Skeletal muscle satellite cell (primary cell): ENCODE data around the gene SCGB1D1. TPM values are rescaled to one million over a fixed set of nuclear protein-coding genes. Genes with fewer than 3 reads are reported as not detected.

ENCODE experiments used
- H3K27me3 ChIP-seq: 2 replicates; pipeline ENCODE4 v1.7.0; 2013; ENCODE audit warnings: low read length; ENCODE audit not compliant: control insufficient read depth, insufficient read depth
- H3K36me3 ChIP-seq: 2 replicates; pipeline ENCODE4 v1.7.0; 2013; ENCODE audit warnings: mild to moderate bottlenecking, control low read depth, low read length; ENCODE audit not compliant: insufficient read depth
- H3K4me1 ChIP-seq: 2 replicates; pipeline ENCODE4 v1.7.0; 2013; ENCODE audit warnings: low read length; ENCODE audit not compliant: control insufficient read depth, insufficient read depth
- H3K4me2 ChIP-seq: 2 replicates; pipeline ENCODE4 v1.7.0; 2013; ENCODE audit warnings: mild to moderate bottlenecking, low read length
- H3K4me3 ChIP-seq: 2 replicates; pipeline ENCODE4 v1.7.0; 2013; ENCODE audit warnings: low read length
- H3K9ac ChIP-seq: 2 replicates; pipeline ENCODE4 v1.7.0; 2013; ENCODE audit warnings: mild to moderate bottlenecking, low read depth, low read length, moderate library complexity
- H3K9me3 ChIP-seq: replicated peaks from 2 replicates; pipeline ENCODE4 v1.7.0; 2013; ENCODE audit warnings: mild to moderate bottlenecking, control low read depth, low read length
- total RNA-seq: library from RNA; depleted of rRNA; stranded (reverse); fragments of >200 nt; gene quantifications from 2 replicates; pipeline ENCODE4 v1.2.3, GENCODE V29; 2012; rRNA removed

Gene SCGB1D1, protein sequence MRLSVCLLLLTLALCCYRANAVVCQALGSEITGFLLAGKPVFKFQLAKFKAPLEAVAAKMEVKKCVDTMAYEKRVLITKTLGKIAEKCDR
- not detected in 2 replicates for total RNA-seq

GRCh38 chr11:62190011-62190410, at the start of gene SCGB1D1:
SCGB1D1 (plus strand) TSS chr11:62190216; CDS start chr11:62190285, 69 bp downstream.
- Histone ChIP-seq H3K9ac (no peak within 1 kb of the TSS), H3K27me3 (peaks cover 50% of the 10 kb centered on the region), H3K4me3 (no peak within 1 kb of the TSS), H3K4me2 (no peak within 1 kb of the TSS), H3K9me3 (no peaks in the 10 kb centered on the region), H3K4me1 (no peaks in the 10 kb centered on the region), H3K36me3 (no peaks in the 10 kb centered on the region)

DNA sequence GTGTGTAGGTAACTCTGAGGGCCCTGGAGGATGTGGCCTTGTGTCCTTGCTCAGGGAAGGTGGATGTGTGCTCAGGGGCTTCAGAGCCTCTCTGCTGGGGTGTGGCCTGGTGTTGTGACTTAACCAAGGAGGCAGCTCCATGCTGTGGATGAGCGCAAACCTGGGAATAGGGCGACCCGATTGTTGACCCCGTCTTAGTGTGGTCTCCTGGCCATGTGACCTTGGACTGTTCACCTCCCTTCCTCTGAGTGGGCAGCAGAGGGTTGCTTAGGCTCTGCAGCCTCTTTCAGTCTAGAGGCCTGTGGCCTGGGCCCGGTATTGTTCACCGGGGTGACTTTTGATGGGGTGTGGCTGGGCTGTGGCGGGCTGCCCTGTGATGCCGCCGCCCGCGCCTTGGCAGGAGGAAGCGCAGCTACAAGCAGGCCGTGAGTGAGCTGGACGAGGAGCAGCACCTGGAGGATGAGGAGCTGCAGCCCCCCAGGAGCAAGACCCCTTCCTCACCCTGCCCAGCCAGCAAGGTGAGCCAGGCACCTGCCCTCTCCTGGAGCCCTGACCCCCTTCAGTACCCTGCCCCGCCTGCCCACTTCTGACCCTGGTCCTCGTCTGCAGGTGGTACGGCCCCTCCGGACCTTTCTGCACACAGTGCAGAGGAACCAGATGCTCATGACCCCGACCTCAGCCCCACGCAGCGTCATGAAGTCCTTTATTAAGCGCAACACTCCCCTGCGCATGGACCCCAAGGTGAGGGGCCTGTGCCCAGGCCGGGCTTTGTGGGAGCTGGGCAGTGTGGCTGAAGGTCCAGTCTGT, 49.5 kb upstream of the SCGB1D1 start:
- peaks cover 64% of the 10 kb centered on the region for H3K36me3 ChIP-seq
- no peak overlapping the region for H3K4me2 ChIP-seq
- H3K4me1 ChIP-seq = no peaks in the 10 kb centered on the region
- no peak overlapping the region for H3K4me3 ChIP-seq
- H3K9me3 ChIP-seq = no peaks in the 10 kb centered on the region
- H3K9ac ChIP-seq = no peak overlapping the region
- H3K27me3 ChIP-seq = no peaks in the 10 kb centered on the region

DNA sequence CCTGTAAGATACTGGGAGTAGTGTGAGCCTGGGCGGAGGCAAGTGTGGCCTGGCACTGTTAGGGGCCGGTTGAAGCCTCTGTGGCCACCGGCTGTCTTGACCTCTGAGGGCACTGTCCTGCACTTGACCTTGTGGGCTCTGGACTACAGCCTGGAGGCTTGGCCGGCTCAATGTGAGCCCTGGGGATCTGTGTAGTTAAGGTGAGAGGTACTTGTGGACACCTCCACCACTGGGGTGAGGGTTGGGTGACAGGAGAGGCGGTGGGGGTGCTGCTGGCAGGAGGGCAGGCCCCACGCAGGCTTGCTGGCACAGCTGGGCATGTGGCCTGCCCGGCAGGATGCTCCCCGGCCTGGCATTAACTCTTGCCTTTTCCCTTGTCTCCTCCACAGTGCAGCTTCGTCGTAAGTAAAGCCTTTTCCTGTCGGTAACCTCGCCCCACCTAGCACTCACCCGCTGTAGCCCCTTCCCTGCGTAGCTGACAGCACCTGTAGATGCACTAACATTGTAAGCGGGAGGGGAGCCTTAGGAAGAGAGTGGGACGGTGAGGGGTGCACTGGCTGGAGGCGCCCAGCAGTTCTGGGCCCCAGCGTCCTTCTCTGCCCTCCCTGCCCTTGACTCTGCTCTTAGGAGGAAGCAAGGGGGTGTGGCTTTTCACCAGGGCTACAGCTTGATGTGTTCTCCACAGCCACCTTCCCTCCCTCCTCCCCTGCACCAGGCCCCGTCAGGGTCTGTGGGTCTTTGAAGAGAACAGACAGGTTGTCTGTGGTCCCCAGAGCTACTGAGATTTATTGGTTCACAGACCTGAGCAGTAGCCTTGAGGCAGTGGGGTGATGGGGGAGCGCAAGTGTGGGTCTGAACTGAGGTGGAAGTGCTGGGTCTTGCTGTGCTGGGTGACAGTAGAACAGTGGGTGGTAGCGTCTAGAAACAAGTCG, 48.6 kb upstream of the SCGB1D1 start:
- peaks cover 68% of the 10 kb centered on the region for H3K36me3 ChIP-seq
- no peaks in the 10 kb centered on the region for H3K27me3 ChIP-seq
- H3K4me2 ChIP-seq = no peak overlapping the region
- H3K4me3 ChIP-seq = no peak overlapping the region
- no peak overlapping the region for H3K9ac ChIP-seq
- no peaks in the 10 kb centered on the region for H3K4me1 ChIP-seq
- no peaks in the 10 kb centered on the region for H3K9me3 ChIP-seq

GRCh38 chr11:62142043-62142375, 48.0 kb upstream of the SCGB1D1 start:
- Histone ChIP-seq H3K9me3 (no peaks in the 10 kb centered on the region), H3K36me3 (peaks cover 68% of the 10 kb centered on the region), H3K4me3 (no peak overlapping the region), H3K27me3 (no peaks in the 10 kb centered on the region), H3K4me1 (no peaks in the 10 kb centered on the region), H3K4me2 (no peak overlapping the region), H3K9ac (no peak overlapping the region)

DNA sequence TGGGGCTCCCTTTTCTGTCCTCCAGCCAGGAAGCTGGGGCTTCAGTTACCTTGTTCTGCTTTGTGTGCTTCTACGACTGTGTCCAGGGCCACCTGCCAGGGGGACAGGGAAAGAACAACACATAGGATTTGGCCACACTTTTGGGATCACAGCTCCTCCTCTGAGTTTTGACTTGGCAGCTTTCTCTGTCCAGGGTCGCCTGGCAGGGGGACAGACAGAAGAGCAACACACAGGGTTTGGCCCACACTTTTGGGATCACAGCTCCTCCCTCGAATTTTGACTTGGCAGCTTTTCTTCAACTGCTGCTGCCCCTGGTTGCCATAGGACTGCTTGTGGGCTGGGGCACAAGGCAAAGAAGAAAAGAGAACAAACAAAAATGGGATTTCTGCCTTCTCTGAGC, 47.1 kb upstream of the SCGB1D1 start:
- no peak overlapping the region for H3K4me3 ChIP-seq
- H3K36me3 ChIP-seq = peaks cover 76% of the 10 kb centered on the region
- H3K4me2 ChIP-seq = no peak overlapping the region
- H3K9me3 ChIP-seq = no peaks in the 10 kb centered on the region
- no peaks in the 10 kb centered on the region for H3K4me1 ChIP-seq
- H3K9ac ChIP-seq = no peak overlapping the region
- H3K27me3 ChIP-seq = no peaks in the 10 kb centered on the region

- Histone ChIP-seq H3K4me2 (no peak overlapping the region), H3K27me3 (no peaks in the 10 kb centered on the region), H3K4me3 (no peak overlapping the region), H3K36me3 (peaks cover 70% of the 10 kb centered on the region), H3K9me3 (no peaks in the 10 kb centered on the region), H3K4me1 (no peaks in the 10 kb centered on the region), H3K9ac (no peak overlapping the region)
Measured at GRCh38 chr11:62143727-62144126, 46.3 kb upstream of the SCGB1D1 start.

DNA sequence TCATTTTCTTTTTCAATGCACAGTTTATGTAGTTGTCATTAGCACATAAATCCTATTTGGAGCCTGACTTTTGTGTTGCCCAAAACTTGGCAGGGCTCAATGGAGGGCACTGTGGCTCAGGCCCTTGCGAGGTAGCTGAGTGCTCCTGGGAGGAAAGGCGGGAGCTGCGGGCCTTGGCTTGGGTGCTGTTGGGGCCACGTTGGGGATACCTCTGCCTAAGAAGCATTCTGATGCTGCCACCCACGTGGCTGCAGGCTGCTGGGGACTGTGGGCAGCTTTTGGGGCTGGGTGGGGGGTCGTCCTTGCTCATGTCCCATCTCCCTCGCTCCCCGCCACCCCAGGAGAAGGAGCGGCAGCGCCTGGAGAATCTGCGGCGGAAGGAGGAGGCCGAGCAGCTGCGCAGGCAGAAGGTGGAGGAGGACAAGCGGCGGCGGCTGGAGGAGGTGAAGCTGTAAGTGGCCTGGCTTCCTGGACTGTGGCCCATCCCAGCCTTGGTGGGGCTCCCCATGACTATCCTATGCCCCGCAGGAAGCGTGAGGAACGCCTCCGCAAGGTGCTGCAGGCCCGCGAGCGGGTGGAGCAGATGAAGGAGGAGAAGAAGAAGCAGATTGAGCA, 45.3 kb upstream of the SCGB1D1 start:
- Histone ChIP-seq H3K36me3 (peaks cover 69% of the 10 kb centered on the region), H3K9ac (no peak overlapping the region), H3K4me1 (no peaks in the 10 kb centered on the region), H3K9me3 (no peaks in the 10 kb centered on the region), H3K4me3 (no peak overlapping the region), H3K27me3 (no peaks in the 10 kb centered on the region), H3K4me2 (no peak overlapping the region)

DNA sequence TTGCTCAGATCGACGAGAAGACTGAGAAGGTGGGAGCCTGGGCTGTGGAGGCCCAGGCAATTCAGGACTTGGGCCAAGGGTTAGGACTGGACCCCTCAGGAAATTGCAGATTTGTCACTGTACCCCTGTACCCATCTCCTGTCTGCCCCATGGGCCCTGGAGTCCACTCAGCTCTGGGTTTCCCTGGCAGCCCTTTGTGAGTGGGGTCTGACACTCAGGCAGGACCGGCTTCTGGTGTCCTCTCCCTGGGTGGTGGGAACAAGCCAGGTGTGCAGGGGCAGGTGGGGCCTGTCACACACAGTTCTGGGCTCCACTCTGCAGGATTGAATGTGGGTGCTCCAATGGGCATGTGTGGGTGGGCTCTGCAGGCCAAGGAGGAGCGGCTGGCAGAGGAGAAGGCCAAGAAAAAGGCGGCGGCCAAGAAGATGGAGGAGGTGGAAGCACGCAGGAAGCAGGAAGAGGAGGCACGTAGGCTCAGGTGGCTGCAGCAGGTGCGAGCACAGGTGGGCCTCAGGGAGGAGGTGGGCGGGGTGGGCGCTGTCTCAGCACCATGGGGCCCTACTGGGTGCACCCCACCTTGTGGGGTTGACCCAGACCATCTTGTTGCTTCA, 44.6 kb upstream of the SCGB1D1 start:
- H3K4me3 ChIP-seq = no peak overlapping the region

DNA sequence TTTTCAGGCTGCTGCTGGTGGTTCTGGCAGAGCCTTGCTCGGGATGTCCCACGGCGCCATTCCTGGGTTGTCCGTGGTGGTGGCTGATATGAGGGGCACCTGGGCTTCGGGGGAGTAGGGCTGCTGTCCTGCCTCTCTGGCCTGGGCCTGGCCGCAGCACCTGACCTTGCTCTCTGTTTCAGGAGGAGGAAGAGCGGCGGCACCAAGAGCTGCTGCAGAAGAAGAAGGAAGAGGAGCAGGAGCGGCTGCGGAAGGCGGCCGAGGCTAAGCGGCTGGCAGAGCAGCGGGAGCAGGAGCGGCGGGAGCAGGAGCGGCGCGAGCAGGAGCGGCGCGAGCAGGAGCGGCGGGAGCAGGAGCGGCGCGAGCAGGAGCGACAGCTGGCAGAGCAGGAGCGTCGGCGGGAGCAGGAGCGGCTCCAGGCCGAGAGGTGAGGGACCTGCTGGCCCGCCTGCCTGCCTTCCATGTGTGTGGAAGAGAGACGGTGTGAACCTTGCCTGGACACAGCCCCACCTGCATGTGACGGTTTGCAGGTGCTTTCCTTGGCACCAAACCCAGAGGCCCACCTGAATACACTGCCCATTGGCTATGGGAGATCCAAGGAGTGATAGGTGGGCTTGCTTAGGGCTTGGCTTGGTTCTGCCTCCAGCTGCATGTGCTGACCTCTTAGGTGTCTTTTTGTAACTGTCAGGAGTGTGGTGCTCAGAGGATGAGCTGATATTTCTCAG, 43.4 kb upstream of the SCGB1D1 start:
- Histone ChIP-seq H3K4me2 (no peak overlapping the region), H3K4me1 (no peaks in the 10 kb centered on the region), H3K27me3 (no peaks in the 10 kb centered on the region), H3K36me3 (peaks cover 69% of the 10 kb centered on the region), H3K9ac (no peak overlapping the region), H3K4me3 (no peak overlapping the region), H3K9me3 (no peaks in the 10 kb centered on the region)

More for the DNA sequence above, 44.6 kb upstream of the SCGB1D1 start:
- H3K9me3 ChIP-seq = no peaks in the 10 kb centered on the region
- H3K36me3 ChIP-seq = peaks cover 69% of the 10 kb centered on the region
- no peak overlapping the region for H3K9ac ChIP-seq
- H3K4me2 ChIP-seq = no peak overlapping the region
- no peaks in the 10 kb centered on the region for H3K4me1 ChIP-seq
- no peaks in the 10 kb centered on the region for H3K27me3 ChIP-seq

GRCh38 chr11:62147545-62147944, 42.5 kb upstream of the SCGB1D1 start:
- peaks cover 66% of the 10 kb centered on the region for H3K36me3 ChIP-seq
- H3K9me3 ChIP-seq = no peaks in the 10 kb centered on the region
- no peak overlapping the region for H3K4me3 ChIP-seq
- no peak overlapping the region for H3K4me2 ChIP-seq
- no peaks in the 10 kb centered on the region for H3K27me3 ChIP-seq
- H3K9ac ChIP-seq = no peak overlapping the region
- H3K4me1 ChIP-seq = no peaks in the 10 kb centered on the region
